Measurements from ENCODE around the gene TOP1. TPM values are rescaled to one million over a fixed set of nuclear protein-coding genes. Genes with fewer than 3 reads are reported as not detected.

Gene TOP1
- total RNA-seq, 2 donors from 2014 or later: 77.5 to 81.2 TPM

DNA sequence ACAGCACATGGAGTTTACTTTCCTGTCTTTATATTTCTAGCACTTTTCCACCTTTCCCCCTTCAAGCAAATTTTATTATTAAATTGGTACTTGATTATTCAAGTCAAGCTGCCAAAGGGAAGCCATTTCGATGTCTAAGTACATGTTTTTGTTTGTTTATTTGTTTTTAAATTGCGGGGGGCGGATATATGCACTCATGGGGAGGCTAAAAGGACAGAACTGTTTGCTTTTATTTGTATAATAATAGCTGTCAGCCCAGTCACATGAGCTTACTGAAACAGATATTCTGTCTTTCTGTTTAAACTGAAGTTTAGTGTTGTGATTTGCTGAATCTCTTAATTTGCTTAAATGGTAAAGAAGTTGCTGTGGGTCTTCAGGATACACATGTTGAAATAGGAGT is 59.2 kb downstream of the TOP1 start:
- Mint-ChIP-seq H3K36me3 (peaks cover 36% of the 10 kb centered on the region), H3K4me1 (ENCODE audit: low read depth in 2 of 2) (peaks cover 0 to 8% of the 10 kb centered on the region in 2 donors), H3K27ac (no peak overlapping the region), H3K4me3 (no peak overlapping the region), H3K9me3 (no peaks in the 10 kb centered on the region), H3K27me3 (no peaks in the 10 kb centered on the region)
- DNase-seq (ENCODE audit: low spot score) (no peak), ATAC-seq (no peak)

DNA sequence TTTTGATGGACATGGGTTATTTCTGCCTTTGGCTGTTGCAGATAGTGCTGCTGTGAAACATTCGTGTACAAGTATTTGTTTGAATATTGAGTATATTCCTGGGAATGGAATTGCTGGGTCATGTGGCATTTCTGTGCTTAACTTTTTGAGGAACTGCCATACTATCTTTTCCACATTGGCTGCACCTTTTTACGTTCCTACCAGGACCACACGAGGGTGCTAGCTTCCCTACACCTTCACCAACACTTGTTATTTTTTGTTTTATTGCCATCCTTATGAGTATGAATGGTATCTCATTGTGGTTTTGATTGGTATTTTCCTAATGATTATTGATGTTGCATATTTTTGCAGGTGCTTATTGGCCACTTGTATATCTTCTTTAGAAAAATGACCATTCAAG is 60.9 kb downstream of the TOP1 start:
- DNase-seq (ENCODE audit: low spot score) (no peak), ATAC-seq (no peak)
- Mint-ChIP-seq H3K9me3 (no peaks in the 10 kb centered on the region), H3K4me3 (no peak overlapping the region), H3K36me3 (peaks cover 19% of the 10 kb centered on the region), H3K27me3 (no peaks in the 10 kb centered on the region), H3K4me1 (ENCODE audit: low read depth in 2 of 2) (peaks cover 0 to 8% of the 10 kb centered on the region in 2 donors), H3K27ac (no peak overlapping the region)

DNA sequence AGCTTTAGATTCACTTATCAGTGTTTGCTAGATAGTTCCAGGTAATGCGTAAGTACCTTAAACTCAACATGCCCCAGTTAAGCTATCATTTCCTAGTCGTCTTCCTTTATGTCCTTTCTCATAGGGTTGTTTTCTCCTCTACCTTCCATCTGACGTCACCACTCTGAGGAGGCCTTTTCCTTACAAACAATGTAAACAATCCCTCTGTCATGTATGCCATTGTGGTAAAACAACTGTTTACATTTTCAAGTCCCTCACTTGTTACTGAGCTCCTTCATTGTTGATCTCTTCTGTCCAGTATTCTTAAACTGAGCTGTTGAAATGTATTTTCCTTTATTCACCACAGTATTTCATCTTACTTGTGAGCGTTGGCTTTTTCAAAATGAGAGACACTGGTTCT is 63.3 kb downstream of the TOP1 start:
- ATAC-seq: no peak
- H3K27me3 Mint-ChIP-seq: no peaks in the 10 kb centered on the region
- H3K4me3 Mint-ChIP-seq: no peak overlapping the region
- no peaks in the 10 kb centered on the region for H3K9me3 Mint-ChIP-seq
- peaks cover 0 to 3% of the 10 kb centered on the region in 2 donors for H3K4me1 Mint-ChIP-seq (ENCODE audit: low read depth in 2 of 2)
- no peak for DNase-seq (ENCODE audit: low spot score)
- H3K27ac Mint-ChIP-seq: no peak overlapping the region
- H3K36me3 Mint-ChIP-seq: peaks cover 9% of the 10 kb centered on the region

- DNase-seq (ENCODE audit: low spot score): no peak
- Mint-ChIP-seq H3K27me3 (no peaks in the 10 kb centered on the region), H3K4me1 (ENCODE audit: low read depth in 2 of 2) (no peaks in the 10 kb centered on the region), H3K27ac (no peak overlapping the region), H3K9me3 (no peaks in the 10 kb centered on the region), H3K36me3 (peaks cover 23% of the 10 kb centered on the region), H3K4me3 (no peak overlapping the region)
- no peak for ATAC-seq
Observed at GRCh38 chr20:41094353-41095055, 65.9 kb downstream of the TOP1 start.

DNA sequence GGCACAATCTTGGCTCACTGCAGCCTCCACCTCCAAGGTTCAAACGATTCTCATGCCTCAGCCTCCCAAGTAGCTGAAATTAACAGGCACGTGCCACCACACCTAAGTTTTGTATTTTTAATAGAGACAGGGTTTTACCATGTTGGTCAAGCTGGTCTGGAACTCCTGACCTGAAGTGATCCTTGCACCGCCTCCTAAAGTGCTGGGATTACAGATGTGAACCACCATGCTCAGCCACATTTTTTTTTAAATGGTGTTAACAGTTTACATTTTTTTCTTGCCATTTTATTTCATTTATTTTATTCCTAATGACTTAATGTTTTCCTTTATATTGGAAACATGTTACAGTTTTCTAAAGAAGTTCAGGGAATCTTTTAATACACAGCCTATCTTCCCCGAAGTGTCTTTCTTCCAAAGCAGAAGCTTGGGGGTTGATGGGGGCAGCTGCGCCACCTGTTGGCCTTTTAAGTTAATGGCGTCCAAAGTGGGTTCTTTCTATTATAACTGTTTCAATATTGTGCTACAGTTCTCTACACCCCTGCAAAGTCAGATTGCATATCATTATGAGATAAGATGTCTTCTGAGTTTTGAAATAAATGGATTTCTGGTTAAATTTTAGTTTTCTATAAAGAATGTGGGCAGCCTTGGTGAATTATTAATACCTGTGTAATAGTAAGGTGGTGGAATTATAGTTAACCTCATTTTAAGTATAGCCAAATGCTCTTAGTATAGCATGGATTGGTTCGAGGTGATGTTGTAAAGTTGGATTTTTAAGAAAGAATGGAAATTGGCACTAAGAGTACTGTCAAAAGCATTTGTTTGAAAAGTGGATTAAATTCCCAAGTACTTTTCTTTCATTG is 66.7 kb downstream of the TOP1 start:
- Mint-ChIP-seq H3K27me3 (no peaks in the 10 kb centered on the region), H3K36me3 (peaks cover 25% of the 10 kb centered on the region), H3K9me3 (no peaks in the 10 kb centered on the region), H3K4me3 (no peak overlapping the region), H3K27ac (no peak overlapping the region), H3K4me1 (ENCODE audit: low read depth in 2 of 2) (no peaks in the 10 kb centered on the region)
- ATAC-seq (peak in 1 of 2 donors; percentile 56), DNase-seq (ENCODE audit: low spot score) (peak; percentile 84)

- Mint-ChIP-seq H3K27ac (no peak overlapping the region), H3K4me3 (no peak overlapping the region)
- ATAC-seq: no peak
Observed at GRCh38 chr20:41098703-41099250, 70.2 kb downstream of the TOP1 start.

DNA sequence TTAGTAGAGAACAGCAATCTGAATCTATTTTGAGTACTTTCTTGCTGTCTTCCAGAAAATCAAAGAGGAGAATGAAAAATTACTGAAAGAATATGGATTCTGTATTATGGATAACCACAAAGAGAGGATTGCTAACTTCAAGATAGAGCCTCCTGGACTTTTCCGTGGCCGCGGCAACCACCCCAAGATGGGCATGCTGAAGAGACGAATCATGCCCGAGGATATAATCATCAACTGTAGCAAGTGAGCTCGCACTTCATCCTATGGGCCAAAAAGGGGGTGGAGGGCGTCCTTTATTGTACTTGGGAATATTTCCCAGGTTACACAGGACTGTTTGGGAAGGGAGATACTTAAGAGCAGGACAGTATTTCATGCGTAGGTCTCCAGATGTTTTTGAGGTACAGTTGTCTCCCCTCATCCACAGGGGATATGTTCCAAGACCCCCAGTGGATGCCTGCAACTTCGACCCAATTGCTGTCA is 71.4 kb downstream of the TOP1 start:
- Mint-ChIP-seq H3K4me3 (no peak overlapping the region), H3K36me3 (peaks cover 46% of the 10 kb centered on the region), H3K4me1 (ENCODE audit: low read depth in 2 of 2) (peaks cover 5 to 6% of the 10 kb centered on the region in 2 donors), H3K9me3 (no peaks in the 10 kb centered on the region), H3K27me3 (no peaks in the 10 kb centered on the region), H3K27ac (no peak overlapping the region)
- DNase-seq (ENCODE audit: low spot score) (no peak), ATAC-seq (no peak)

More at GRCh38 chr20:41098703-41099250, 70.2 kb downstream of the TOP1 start:
- no peaks in the 10 kb centered on the region for H3K9me3 Mint-ChIP-seq
- peaks cover 5 to 6% of the 10 kb centered on the region in 2 donors for H3K4me1 Mint-ChIP-seq (ENCODE audit: low read depth in 2 of 2)
- no peak for DNase-seq (ENCODE audit: low spot score)
- H3K27me3 Mint-ChIP-seq: no peaks in the 10 kb centered on the region
- peaks cover 36% of the 10 kb centered on the region for H3K36me3 Mint-ChIP-seq

- H3K4me1 Mint-ChIP-seq (ENCODE audit: low read depth in 2 of 2): peaks cover 5 to 6% of the 10 kb centered on the region in 2 donors
- H3K27me3 Mint-ChIP-seq: no peaks in the 10 kb centered on the region
- DNase-seq (ENCODE audit: low spot score): no peak
- no peak overlapping the region for H3K27ac Mint-ChIP-seq
- peaks cover 46% of the 10 kb centered on the region for H3K36me3 Mint-ChIP-seq
- H3K9me3 Mint-ChIP-seq: no peaks in the 10 kb centered on the region
- no peak for ATAC-seq
- H3K4me3 Mint-ChIP-seq: no peak overlapping the region
Observed at GRCh38 chr20:41101660-41102059, 73.0 kb downstream of the TOP1 start.

DNA sequence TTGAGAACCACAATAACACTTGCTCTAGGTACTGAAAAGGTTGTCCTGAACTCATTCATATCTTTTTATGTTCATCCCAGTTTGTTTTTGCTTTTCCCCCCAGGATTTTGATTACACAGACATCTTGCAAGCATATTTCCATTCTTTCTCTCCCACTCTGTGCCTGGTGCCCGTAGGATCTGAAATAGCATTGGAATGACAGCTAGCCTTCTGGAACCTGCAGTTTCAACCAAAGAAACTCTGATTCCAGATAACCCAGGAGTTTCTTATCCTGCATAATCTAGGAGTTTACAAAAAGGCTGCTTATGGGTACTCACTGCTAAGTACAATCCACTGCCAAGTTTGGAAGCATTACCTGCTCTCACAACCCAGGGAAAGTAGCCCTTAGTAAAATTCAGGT is 79.9 kb downstream of the TOP1 start:
- H3K36me3 Mint-ChIP-seq: peaks cover 24% of the 10 kb centered on the region
- no peak overlapping the region for H3K4me3 Mint-ChIP-seq
- H3K9me3 Mint-ChIP-seq: no peaks in the 10 kb centered on the region
- no peaks in the 10 kb centered on the region for H3K27me3 Mint-ChIP-seq
- peaks cover 0 to 6% of the 10 kb centered on the region in 2 donors for H3K4me1 Mint-ChIP-seq (ENCODE audit: low read depth in 2 of 2)
- ATAC-seq (no peak), DNase-seq (ENCODE audit: low spot score) (no peak)
- no peak overlapping the region for H3K27ac Mint-ChIP-seq

- H3K9me3 Mint-ChIP-seq: no peaks in the 10 kb centered on the region
- H3K4me1 Mint-ChIP-seq (ENCODE audit: low read depth in 2 of 2): peaks cover 0 to 6% of the 10 kb centered on the region in 2 donors
- no peaks in the 10 kb centered on the region for H3K27me3 Mint-ChIP-seq
- H3K27ac Mint-ChIP-seq: no peak overlapping the region
- peaks cover 17% of the 10 kb centered on the region for H3K36me3 Mint-ChIP-seq
- DNase-seq (ENCODE audit: low spot score): no peak
- no peak overlapping the region for H3K4me3 Mint-ChIP-seq
- ATAC-seq: no peak
Observed at GRCh38 chr20:41110012-41110411, 81.4 kb downstream of the TOP1 start.

- H3K36me3 Mint-ChIP-seq: peaks cover 17% of the 10 kb centered on the region
- H3K4me1 Mint-ChIP-seq (ENCODE audit: low read depth in 2 of 2): peaks cover 0 to 6% of the 10 kb centered on the region in 2 donors
- ATAC-seq: no peak
Observed at GRCh38 chr20:41110930-41111577, 82.4 kb downstream of the TOP1 start.

GRCh38 chr20:41111578-41111951 is 82.9 kb downstream of the TOP1 start:
- Mint-ChIP-seq H3K27me3 (no peaks in the 10 kb centered on the region), H3K27ac (no peak overlapping the region), H3K36me3 (peaks cover 17% of the 10 kb centered on the region), H3K4me1 (ENCODE audit: low read depth in 2 of 2) (peaks cover 0 to 6% of the 10 kb centered on the region in 2 donors), H3K4me3 (no peak overlapping the region), H3K9me3 (no peaks in the 10 kb centered on the region)
- DNase-seq (ENCODE audit: low spot score) (no peak), ATAC-seq (no peak)

More at GRCh38 chr20:41110930-41111577, 82.4 kb downstream of the TOP1 start:
- no peak overlapping the region for H3K4me3 Mint-ChIP-seq
- no peaks in the 10 kb centered on the region for H3K9me3 Mint-ChIP-seq
- no peak for DNase-seq (ENCODE audit: low spot score)
- no peak overlapping the region for H3K27ac Mint-ChIP-seq
- no peaks in the 10 kb centered on the region for H3K27me3 Mint-ChIP-seq

DNA sequence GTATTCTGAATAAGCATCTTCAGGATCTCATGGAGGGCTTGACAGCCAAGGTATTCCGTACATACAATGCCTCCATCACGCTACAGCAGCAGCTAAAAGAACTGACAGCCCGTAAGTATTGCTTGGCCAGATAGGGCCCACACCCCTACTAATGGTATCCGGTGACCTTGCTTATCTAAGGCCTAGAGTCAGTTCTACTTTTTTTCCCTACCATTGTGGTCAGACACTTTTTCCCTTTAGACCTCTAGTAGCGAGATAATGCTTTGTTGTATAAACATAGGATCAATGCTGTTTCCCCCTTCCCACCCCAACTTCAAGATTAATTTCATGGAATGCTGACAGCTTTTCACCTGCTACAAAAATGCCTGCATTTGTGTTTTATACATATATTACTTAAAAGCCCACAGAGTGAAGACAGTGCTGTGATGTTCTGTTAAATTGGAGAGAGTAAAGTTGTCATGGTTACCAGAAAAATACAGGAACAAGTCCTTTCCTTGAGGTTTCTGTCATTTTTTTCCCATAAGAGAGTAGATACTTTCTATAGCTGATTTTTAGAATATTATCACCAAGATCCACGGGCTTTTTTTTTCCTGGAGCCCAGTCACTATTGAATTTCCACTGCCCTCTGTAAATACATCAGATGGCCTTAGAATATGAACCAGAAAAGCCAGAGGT is 87.8 kb downstream of the TOP1 start:
- DNase-seq (ENCODE audit: low spot score): no peak
- ATAC-seq: no peak
- H3K4me3 Mint-ChIP-seq: no peak overlapping the region
- no peaks in the 10 kb centered on the region for H3K27me3 Mint-ChIP-seq
- H3K4me1 Mint-ChIP-seq (ENCODE audit: low read depth in 2 of 2): peaks cover 0 to 6% of the 10 kb centered on the region in 2 donors
- H3K27ac Mint-ChIP-seq: no peak overlapping the region
- no peaks in the 10 kb centered on the region for H3K9me3 Mint-ChIP-seq
- H3K36me3 Mint-ChIP-seq: peaks cover 25% of the 10 kb centered on the region
